Activated CD4-positive, CD25-positive, alpha-beta regulatory T cell treated with anti-CD3 and anti-CD28 coated beads, Interleukin-2, amount 50 U/mL, for 24 hours (primary cell): ENCODE results near the gene SCAF11.

Source experiments
- ATAC-seq, 2 donors: fragments of 150-1000 bp; cut with Tn5 transposase; one replicate each; pipeline ENCODE4 v1.10.0; 2021; ENCODE audit warnings: mild to moderate bottlenecking in 1 of 2, moderate library complexity in 1 of 2

The SCAF11 gene

DNA sequence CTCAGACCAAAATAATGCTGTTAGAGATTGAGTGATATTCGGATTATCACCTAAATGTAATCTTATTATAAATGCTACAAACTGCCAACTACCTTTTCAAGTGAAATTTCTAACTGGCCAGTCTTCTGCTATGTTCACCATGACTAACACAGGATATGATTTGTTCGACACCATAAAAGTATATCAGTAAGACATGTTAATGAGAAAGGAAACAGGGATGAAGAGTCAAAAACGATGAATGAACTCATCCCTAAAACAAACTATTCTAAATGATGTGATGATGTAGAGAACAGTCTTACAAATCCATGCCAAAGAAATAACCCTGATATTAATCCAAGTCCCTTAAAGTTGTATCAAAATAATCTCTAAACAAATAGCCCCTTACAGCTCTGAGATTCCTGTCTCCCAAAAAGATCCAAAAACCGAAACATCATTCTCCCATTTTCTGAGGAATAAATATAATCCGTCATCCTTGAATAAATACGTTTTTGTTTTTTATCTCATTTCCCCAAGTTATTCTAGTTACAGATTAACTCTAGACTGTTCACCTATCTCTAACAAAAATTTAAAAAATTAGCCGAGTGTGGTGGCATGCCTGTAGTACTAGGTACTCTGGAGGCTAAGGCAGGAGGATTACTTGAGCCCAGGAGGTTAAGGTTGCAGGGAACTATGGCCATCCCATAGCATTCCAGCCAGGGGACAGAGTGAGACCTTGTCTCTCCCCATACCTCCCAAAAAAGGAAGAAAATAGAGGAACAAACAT, 9.1 kb downstream of the SCAF11 start:
- ATAC-seq, result peak in 1 of 2 donors; percentile 48

DNA sequence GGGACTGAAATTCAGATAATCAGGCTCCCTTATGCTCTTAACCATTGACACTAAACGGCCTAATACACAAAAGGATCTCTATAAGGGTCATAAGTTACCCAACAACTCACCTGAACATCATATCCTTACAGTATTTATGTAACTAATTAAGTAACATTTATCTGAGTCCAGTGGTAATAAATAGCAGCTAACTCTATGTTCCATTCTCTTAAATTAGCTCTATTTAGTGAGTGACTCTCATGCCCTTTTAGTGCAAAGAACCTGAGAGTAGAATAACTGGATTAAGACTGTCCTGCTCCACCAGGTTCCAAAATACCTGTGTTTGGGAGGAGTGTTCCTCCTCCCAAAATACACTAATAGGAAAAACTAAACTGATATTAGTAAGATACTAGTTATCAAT, 9.8 kb downstream of the SCAF11 start:
- ATAC-seq, result no peak

DNA sequence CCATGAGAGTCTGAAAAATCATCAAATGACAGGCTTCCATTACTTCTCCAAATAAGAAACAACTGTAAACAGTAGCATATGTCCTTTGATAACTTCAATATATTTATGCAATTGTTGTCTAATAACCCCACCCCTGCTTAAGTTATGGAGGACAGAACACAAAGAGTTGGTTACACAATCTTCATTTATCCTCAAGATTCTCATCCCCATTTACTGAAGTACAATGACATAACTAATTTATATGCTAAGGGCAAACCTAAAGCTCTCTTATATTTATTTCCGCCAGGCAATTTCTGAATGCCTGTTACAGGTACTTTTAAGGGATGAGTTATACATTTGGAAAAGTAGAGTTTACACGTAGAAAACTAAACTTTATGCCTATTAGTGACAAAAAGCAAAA, 12.3 kb downstream of the SCAF11 start:
- ATAC-seq, result no peak

DNA sequence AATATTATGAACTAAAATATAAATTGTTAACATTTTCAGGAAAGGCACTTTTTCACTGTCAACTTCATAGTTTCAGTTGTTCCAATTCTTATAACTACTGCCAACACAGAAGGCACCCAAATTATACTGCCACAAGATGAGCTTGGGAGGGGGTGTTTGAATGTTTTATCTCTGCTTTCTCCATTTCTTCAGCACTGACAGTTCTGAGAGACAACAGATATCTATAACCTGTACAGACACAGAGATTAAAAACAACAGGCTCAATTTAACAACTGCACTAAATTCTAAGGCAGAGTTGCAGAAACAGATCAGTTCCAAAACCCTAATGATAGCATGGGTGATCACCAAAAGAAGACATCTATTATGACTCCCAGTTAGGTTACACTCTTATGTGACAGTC, 12.8 kb downstream of the SCAF11 start:
- ATAC-seq, result no peak

DNA sequence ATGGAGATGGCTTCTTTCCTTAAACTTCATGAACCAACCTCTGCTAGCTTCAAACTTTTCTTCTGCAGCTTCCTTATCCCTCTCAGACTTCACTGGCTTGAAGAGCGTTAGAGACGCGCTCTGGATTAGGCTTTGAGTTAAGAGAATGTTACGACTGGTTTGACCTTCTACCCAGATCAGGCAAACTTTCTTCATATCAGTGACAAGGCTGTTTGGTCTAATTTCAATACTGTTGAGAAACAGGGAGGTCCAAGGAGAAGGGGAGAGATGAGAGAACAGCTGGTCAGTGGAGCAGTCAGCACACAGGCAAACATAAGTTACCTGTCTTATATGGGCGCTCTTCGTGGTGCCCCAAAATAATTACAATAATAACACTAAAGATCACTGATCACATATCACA, 14.9 kb downstream of the SCAF11 start:
- no peak for ATAC-seq

DNA sequence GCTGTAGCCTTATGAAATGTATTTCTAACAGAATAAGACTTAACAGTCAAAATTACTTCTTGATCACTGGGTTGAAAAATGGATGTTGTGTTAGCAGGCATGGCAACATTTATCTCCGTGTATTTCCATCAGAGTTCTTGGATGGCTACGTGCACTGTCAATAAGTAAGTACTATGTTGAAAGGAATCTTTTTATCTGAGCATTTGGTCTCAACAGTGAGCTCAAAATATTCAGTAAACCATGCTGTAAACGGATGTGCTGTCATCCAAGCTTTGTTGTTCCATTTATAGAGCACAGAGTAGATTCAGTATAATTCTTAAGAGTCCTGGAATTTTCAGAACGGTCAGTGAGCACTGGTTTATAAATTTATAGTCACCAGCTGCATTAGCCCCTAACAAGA, 15.5 kb downstream of the SCAF11 start:
- no peak for ATAC-seq

DNA sequence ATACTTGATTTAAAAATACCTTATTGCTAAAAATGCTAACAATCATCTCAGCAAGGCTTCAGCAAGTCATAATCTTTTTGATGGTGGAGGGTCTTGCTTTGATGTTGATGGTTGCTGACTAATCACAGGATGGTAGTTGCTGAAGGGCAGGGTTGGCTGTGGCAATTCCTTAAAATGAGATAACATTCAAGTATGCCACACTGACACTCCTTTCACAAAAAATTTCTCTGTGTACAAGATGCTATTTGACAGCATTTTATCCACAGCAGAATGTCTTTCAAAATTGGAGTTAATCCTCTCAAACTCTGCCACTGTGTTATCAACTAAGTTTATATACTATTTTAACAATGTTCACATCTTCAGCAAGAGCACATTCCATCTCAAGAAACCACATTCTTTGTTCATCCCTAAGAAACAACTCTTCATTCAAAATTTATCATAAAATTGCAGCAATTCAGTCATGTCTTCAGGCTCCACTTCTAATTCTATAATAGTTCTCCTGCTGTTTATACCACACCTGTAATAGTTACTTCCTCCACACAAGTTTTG, 16.1 kb downstream of the SCAF11 start:
- ATAC-seq, result no peak

DNA sequence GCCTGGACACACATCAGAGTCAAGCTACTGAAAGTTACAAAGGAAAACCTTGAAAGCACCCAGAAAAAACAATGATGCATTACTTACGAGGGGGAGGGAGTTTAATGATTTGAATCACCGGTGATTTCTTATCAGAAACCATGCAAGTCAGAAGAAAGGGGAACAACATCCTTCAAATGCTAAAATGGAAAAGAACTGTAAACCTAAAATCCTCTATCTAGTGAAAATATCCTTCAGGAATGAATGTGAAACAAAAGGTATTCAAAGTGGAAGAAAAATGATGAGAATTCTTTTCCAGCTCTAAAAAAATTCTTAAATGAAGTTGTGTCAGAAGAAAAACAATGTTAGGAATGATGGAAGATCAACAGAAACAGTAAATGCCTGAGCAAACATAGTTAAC, 16.8 kb downstream of the SCAF11 start:
- no peak for ATAC-seq

DNA sequence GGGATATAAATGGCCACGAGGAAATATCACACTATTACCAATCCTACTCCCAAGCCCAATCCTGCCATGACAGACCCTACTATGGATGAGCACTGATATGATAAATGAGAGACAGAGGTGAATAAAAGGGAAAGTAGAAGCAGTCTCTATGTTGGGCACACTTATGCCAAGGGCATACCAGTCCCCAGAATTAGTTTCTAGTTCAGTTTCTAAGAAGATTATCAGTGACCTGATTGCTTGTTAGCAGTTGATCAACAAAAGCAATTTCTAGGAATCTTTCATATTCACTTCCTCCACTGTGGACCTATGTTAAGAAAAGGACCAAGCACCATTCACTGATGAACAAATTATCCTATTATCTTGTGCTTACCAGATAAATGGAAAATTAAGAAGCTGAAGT, 20.0 kb downstream of the SCAF11 start:
- peak in 1 of 2 donors; percentile 20 for ATAC-seq

DNA sequence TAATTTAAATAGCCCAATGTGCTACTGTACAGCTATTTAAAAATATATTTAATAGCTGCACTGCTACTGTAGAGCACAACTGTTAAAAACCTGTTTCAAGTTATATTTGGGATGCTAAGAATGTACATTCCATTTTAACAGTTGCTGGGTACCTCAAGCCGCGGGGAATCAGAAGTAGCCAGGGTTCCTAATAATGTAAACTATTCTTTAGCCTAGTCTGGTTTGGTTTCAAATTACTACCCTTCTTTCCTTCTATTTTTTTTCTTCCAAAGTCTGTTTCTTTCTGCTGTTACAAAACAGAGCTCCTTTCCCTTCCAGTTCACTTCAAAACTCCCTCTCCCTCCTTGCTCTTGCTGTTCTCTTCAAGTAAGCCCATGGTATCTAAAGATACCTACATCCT, 21.3 kb downstream of the SCAF11 start:
- ATAC-seq, result no peak

DNA sequence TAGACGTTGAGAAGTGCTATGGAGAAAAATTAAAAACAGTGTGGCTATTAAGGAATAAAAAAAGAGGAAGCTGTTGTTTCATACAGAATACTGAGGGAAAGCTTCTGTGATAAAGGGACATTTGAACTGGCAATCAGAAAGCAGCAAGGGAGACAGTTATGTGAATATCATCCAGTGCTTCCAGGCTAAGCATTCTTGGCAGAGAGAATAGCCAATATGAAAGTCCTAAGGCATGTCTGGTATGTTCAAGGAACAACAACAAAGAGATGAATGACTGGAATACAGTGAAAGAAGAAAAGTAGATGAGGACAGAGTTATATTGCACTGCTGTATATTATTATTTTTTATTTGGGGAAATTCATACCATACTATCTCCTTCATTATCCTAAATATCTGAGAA, 23.9 kb downstream of the SCAF11 start:
- ATAC-seq, result no peak

DNA sequence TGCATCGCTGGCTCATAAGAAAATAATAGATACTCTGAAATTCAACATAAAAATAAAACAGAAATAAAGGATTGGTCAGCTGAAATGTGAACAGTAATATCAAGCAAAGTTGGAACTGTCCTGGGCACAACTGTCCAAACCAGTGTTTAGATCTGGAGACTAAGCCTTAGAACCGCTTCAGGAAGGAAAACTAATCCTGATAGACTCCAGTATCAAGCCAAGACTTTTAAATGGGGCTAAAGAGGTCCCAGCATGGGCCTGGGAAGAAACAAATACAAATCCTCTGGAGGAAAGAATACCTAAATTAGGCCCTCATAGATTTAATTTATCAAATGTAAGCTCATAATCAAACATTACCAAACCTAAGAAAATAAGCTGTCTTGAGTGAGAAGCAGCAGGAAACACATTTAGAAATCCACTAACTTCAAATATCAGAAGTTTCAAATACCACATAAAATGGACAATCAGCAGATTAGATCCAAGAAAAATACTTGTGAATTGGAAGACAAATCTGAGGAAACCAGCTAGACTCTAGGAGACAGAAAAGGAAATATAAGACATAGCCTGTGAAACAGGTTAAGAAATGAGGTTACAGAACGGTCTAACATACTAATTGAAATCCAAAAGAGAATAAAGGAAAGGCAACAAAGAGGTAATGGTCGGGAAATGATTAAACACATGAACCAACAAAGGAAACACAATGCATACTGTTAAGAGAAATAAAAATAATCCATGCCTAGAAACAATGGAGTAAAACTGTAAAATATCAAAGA, 27.6 kb downstream of the SCAF11 start:
- ATAC-seq, result no peak

DNA sequence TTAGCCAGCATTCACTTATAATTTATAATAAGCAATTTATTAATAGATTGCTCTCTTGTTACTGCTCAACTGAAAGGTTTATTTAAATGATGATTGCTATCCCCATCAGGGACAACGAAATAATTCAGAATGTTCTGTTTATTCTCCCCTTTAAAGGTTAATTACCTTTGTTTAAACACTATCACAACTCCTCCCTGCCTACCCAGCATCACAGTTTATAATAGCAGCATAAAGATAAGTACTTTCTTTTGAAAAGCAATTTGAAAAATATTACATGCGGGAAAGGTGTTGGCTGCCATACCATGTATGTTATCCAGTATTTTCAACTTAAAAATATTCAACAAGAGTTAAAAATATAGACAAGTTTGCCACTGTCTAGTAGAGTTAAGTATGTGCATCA, 30.6 kb downstream of the SCAF11 start:
- ATAC-seq, result no peak

DNA sequence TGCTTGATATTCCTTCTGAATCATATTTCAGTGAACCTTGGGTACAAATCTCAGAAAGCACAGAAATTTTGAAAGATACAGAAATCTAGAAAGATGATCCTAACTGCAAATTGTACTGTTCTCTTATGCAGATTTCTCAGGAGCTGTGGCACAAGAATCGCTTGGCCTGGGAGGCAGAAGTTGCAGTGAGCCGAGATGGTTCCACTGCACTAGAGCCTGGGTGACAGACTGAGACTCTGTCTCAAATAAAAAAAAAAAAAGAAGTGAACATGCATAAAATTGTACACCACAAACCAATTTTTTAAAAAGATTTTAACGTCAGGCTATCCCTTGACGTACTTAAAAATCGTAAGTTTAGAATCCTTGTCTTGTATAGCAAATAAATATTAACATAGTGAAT, 31.3 kb downstream of the SCAF11 start:
- no peak for ATAC-seq

DNA sequence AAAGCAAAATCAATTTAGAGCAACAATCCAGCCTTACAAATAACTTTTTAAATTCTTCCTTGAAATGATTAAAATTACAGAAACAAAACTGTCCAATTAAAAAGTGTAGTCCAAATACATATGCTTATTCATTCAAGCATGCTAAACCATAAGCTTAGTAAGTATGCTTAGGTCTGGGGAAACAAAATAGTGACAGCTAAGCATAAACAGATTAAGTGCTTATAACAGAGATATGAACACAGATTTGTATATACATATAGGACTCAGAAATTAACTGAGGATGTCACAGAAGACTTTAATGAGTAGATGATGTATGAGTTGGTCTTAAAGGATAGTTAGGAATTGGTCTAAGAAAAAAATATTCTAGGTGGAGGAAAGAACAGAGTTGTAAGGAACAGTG, 41.8 kb downstream of the SCAF11 start:
- no peak for ATAC-seq

DNA sequence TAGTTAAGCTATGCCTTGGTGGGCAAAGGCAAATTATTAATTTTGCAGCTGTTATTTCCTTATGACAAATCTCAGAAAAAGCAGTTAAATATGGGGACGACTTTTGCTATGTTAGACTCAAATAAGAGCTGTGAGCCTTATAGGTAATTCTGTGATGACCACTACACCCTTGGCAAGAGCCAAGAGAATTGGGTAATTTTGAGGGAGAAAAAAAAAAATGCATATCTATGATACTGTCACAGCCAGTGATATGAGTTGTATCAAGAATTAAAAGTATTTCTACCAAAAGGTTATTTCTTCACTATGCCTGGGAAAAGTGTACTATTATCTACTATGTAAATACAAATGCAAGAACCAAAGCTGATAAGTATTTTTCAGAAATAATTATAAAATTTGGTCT, 43.9 kb downstream of the SCAF11 start:
- ATAC-seq, result no peak

DNA sequence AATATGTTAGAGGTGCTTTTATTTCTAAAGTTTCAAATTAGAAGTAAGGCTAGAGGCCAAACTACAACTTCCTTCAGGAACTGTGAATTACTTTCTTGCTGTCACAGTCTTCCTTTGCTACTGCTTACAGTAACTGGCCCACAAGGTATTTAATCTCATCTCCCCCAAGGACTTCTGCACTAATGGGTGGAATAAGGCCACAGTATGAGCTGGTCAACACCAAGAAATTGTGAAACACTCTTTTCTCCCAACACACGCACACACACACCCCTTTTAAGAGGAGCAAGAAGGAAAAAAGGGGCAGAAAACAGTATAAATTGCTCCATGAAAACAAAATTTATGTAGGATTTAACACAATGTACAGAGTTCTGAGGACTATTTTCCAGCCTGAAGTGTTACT, 45.6 kb downstream of the SCAF11 start:
- ATAC-seq, result no peak

DNA sequence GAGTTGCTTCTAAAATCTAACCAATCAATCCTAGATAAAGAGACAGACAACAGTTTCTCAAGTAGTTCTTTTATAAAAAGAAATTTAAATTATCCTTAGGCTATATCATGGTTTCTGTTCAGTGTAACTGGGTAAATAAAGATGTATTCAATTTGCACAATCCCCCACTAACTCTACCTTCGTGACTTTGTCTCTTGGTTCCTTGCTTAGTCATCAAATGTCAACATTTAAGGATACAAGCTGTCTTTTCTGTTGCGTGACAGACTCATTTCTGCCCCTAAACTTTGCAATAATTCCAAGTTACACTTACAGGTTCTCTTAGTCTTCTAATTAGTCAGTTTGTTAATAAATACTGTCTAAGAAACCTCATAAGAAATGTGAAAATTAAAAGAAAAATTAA, 50.6 kb downstream of the SCAF11 start:
- ATAC-seq, result no peak

DNA sequence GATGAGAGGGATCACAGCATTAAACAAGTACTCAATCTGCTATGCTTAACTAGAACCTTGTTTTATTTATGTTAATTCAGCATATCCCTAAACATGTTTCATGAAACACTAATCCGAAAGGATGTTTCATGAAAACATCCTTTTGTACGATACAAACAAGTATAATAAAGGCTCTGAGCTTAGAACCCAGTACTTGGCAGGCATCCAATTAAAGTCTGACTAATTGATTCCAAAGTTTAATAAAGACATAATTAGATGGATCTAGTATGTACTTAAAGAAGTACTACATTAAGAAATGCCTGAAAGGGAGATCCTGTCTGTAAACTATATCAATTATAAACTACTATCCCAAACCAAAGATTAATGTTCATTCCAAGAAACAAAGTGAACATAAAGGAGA, 51.8 kb downstream of the SCAF11 start:
- no peak for ATAC-seq

DNA sequence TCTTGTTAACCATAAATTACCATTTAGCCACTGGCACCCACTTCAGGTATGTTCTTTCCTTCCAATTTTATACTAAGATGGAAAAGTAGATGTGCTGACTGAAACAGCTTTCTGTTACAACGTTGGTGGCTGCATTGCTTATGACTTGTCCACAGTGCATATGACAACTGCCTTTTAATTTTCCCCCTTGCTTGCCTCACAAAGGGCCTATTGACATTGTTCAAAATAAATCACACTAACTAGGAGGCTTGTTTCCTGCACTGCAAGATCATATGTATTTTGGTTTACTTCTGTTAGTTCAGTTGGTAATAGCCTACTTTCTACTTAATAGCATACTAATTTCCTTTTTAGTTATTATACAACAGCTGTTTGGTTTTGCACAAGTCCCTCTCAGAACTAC, 55.4 kb downstream of the SCAF11 start:
- no peak for ATAC-seq

DNA sequence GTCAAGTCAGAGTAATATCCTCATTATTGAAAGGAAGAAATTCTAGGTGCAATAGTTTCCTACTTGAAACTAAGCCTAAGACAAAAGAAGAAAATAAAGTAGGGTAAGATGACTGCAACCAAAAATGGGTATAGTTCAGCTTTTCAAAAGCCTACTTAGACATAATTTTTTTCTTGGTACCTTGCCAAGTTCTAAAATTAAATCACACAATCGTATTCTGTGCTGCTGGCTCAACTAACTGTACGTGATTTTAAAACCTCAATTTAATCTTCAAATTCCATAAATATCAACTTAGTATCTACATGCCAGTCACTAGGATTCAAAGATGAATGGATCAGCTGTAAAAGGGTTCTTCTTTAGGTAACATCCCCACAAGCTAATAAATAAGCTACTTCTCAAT, 56.9 kb downstream of the SCAF11 start:
- ATAC-seq, result no peak

DNA sequence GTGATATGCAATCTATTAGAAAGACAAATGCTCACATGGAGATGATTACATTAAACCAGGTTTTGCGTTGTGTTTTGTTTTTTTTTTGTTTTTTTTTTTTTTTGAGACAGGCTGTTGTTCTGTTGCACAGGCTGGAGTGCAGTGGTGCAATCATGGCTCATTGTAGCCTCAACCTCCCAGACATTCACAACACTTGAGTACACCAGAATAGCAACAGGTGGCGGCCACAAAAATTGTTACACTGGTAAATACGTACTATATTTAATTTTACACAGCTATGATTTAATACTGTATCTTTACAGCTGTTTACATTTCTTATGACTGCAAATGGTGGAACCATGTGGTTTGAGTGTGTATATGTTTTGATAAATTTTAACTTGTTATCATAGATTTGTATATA, 60.0 kb downstream of the SCAF11 start:
- ATAC-seq, result no peak

DNA sequence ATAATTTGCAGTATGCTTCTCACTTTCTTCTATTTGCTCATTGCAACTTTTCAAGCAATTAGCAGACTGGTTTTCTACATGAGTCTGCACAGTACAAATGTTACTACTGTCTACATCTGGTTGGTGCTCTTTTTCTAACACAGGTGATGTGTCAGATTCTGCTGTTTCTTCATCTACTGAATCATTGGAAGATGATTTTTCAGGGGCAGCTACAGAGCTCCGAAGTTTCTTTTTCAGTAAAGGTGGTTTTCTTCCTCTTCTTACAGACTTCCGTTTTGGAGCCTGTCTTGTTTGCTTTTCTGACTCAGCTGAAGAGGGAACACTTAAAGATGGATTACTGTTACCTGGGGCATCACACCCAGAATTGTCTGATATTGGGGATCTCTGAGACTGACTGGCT, 62.1 kb downstream of the SCAF11 start:
- peak; percentile 21 to 33 for ATAC-seq

DNA sequence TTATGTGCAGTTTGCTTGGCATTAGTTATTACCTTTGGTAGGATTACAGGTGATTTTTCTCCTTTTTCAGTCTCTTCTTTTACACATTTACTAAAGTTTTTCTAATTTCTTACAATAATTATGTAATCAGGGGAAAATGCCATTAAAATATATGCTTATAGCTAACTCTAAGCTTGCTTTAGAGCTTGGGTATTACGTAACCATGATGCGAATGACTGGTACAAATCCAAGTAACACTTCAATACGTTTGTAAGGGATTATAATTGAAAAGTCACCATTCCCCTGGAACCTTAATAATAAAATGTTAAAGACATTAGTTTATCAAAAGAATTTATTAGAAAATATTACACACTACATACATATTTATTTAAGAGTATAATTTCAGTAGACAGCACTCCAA, 71.6 kb downstream of the SCAF11 start:
- ATAC-seq, result no peak
